Endothelial cell of umbilical vein (primary cell): ENCODE measurements around the gene WTAP. TPM values are rescaled to one million over a fixed set of nuclear protein-coding genes. Genes with fewer than 3 reads are reported as not detected.

ENCODE experiments used
- BruUV-seq: library from RNA; stranded (reverse); fragments of 400-500 nt; replicated peaks from 2 replicates; lab custom pipeline; 2021; lab: Mats Ljungman, UMichigan
- CTCF ChIA-PET: fragments of 300-600, 350-600 bp; sonication (Branson Sonifier 250); formaldehyde crosslinking; loops from one replicate; lab custom pipeline; 2021; ENCODE audit warnings: antibody characterized with exemption, inconsistent platforms; lab: Charles Lee
- POLR2A ChIA-PET: fragments of 300-600, 350-600 bp; sonication (Branson Sonifier 250); formaldehyde crosslinking; loops from one replicate; lab custom pipeline; 2021; ENCODE audit warnings: antibody characterized with exemption, inconsistent platforms; lab: Charles Lee
- DNase-seq: peaks from one replicate; pipeline ENCODE4 v3.0.0-alpha.2; 2011; ENCODE audit warnings: low read depth, low spot score
- FAIRE-seq: peaks from 2 replicates; lab custom pipeline; 2011; peaks lifted over from hg19 to GRCh38; lab: Jason Lieb, UNC
- H2AFZ ChIP-seq: 2 replicates; pipeline ENCODE4 v1.6.0; 2012; ENCODE audit warnings: low read depth, low read length, control low read depth, inconsistent platforms
- H3K27ac ChIP-seq: 2 replicates; pipeline ENCODE4 v1.5.1; 2011; ENCODE audit warnings: low read depth, mild to moderate bottlenecking, control low read depth, low read length, moderate library complexity; ENCODE audit not compliant: insufficient read depth
- H3K27me3 ChIP-seq, 2 experiments: 2 replicates each; pipeline versions ENCODE4 v1.6.0 to v1.6.1; 2011; ENCODE audit warnings: low read length in 2 of 2, mixed read lengths in 1 of 2; ENCODE audit not compliant: control insufficient read depth in 2 of 2, insufficient read depth in 2 of 2
- H3K36me3 ChIP-seq, 2 experiments: 2 replicates in 1 of 2; 3 replicates in 1 of 2; pipeline ENCODE4 v1.5.1; 2011; ENCODE audit warnings: low read length in 2 of 2, mild to moderate bottlenecking in 1 of 2, moderate library complexity in 1 of 2; ENCODE audit not compliant: control insufficient read depth in 2 of 2, insufficient read depth in 2 of 2; ENCODE audit errors: extremely low read depth in 1 of 2
- H3K4me1 ChIP-seq: 3 replicates; pipeline ENCODE4 v1.5.1; 2011; ENCODE audit warnings: mild to moderate bottlenecking, low read length; ENCODE audit not compliant: control insufficient read depth, insufficient read depth; ENCODE audit errors: extremely low read depth
- H3K4me2 ChIP-seq: 2 replicates; pipeline ENCODE4 v1.6.1; 2011; ENCODE audit warnings: low read length, control low read depth, mixed read lengths; ENCODE audit not compliant: insufficient read depth
- H3K4me3 ChIP-seq, 3 experiments: fragments of 200-600 bp in 1 of 3; sonication (generic), shearing (Covaris generic) in 1 of 3; replicated peaks in 1 of 3; 2 replicates each; pipeline ENCODE4 v1.5.1; 2011 to 2016; ENCODE audit warnings: control low read depth in 3 of 3, low read length in 3 of 3, mild to moderate bottlenecking in 2 of 3, inconsistent platforms in 1 of 3, low read depth in 1 of 3, moderate library complexity in 1 of 3; ENCODE audit not compliant: insufficient read depth in 1 of 3
- H3K79me2 ChIP-seq: 2 replicates; pipeline ENCODE4 v1.6.0; 2012; ENCODE audit warnings: low read length, inconsistent platforms; ENCODE audit not compliant: control insufficient read depth, insufficient read depth
- H3K9ac ChIP-seq: replicated peaks from 2 replicates; pipeline ENCODE3; 2011; ENCODE audit warnings: low read length, control low read depth; ENCODE audit not compliant: insufficient read depth; ENCODE audit errors: extremely low read depth
- H3K9me1 ChIP-seq: replicated peaks from 3 replicates; pipeline ENCODE4 v1.6.0; 2011; ENCODE audit warnings: mild to moderate bottlenecking, low read length; ENCODE audit not compliant: control insufficient read depth, insufficient read depth; ENCODE audit errors: extremely low read depth
- H3K9me3 ChIP-seq: replicated peaks from 2 replicates; pipeline ENCODE4 v1.5.1; 2012; ENCODE audit warnings: low read length, inconsistent platforms; ENCODE audit not compliant: control insufficient read depth, insufficient read depth
- H4K20me1 ChIP-seq: replicated peaks from 2 replicates; pipeline ENCODE3; 2011; ENCODE audit warnings: mild to moderate bottlenecking, low read length; ENCODE audit not compliant: control insufficient read depth, insufficient read depth; ENCODE audit errors: extremely low read depth
- FOS ChIP-seq: IDR thresholded peaks from 2 replicates; pipeline ENCODE4 v1.6.1; 2011; ENCODE audit warnings: mild to moderate bottlenecking, low read length, moderate library complexity, borderline replicate concordance; ENCODE audit not compliant: insufficient read depth
- GATA2 ChIP-seq: IDR thresholded peaks from 2 replicates; pipeline ENCODE4 v1.7.0; 2011; ENCODE audit warnings: low read depth, mild to moderate bottlenecking, moderate library complexity, mixed read lengths, low read length; ENCODE audit not compliant: insufficient read length, insufficient read depth
- MYC ChIP-seq: IDR thresholded peaks from one replicate; pipeline ENCODE4 v1.6.1; 2011; ENCODE audit warnings: mild to moderate bottlenecking, low read depth, low read length
- POLR2A ChIP-seq: IDR thresholded peaks from 2 replicates; pipeline ENCODE4 v1.6.1; 2012; ENCODE audit warnings: low read depth, mild to moderate bottlenecking, control low read depth, low read length
- POLR2AphosphoS5 ChIP-seq: IDR thresholded peaks from 2 replicates; pipeline ENCODE4 v1.6.1; 2012; ENCODE audit warnings: low read depth, mild to moderate bottlenecking, control low read depth, low read length, moderate library complexity; ENCODE audit not compliant: insufficient read depth
- dilution Hi-C: fragments of 300-500 bp; cut with MboI; formaldehyde crosslinking; loops from one replicate; pipeline ENCODE4 v1.15.0; 2019; ENCODE audit warnings: low sequenced_read_pairs; ENCODE audit not compliant: extremely low pct_ligation_motif_present
- intact Hi-C: fragments of 100-400 bp; cut with micrococcal nuclease; formaldehyde crosslinking; loops from one replicate; pipeline ENCODE4 v1.10.0; 2022
- polyA plus RNA-seq, 4 experiments: library from polyadenylated mRNA; depleted of rRNA in 3 of 4; stranded (reverse) in 3 of 4; unstranded in 1 of 4; fragments of >200 nt; gene quantifications; 2 replicates each; pipeline versions ENCODE4 v1.2.1 to v1.2.3, GENCODE V29; 2011 to 2012; ENCODE audit warnings: missing spikeins in 1 of 4
- total RNA-seq: library from RNA; stranded (reverse); gene quantifications from 2 replicates; pipeline ENCODE4 v1.2.3, GENCODE V29; 2021
- TF ChIP-seq, protein P1 (sequence below): IDR thresholded peaks from 2 replicates; pipeline ENCODE4 v1.6.1; 2011; ENCODE audit not compliant: insufficient read depth, insufficient read length

Gene WTAP
- total and polyA plus RNA-seq, 2 donors (not counting 3 experiments of a cell fraction or from before 2014, with no cell fraction given) = 21.7 to 81.6 TPM

DNA sequence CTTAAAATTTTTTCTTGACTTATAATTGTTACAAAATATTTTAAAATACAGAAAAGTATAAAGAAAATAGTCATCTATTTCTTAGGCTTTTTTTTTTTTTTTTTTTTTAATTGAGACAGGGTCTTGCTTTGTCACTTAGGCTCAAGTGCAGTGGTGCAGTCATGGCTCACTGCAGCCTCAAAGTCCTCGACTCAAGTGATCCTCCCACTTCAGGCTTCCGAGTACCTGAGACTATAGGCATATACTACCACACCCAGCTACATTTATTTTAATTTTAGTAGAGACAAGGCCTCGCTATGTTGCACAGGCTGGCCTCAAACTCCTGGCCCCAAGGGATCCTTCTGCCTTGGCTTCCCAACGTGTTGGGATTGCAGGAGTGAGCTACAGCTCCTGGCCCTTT lies 29.2 kb downstream of the WTAP start:
- DNase-seq = no peak
- H3K27ac ChIP-seq = no peak overlapping the region
- no peak for FAIRE-seq
- H3K4me1 ChIP-seq = peaks cover 13% of the 10 kb centered on the region
- H3K4me3 ChIP-seq = no peak overlapping the region
- no peak overlapping the region for H2AFZ ChIP-seq
- POLR2A ChIA-PET = interaction anchor here (0.6 kb wide), 1 partner anchor 19 kb away, joined by 3 read pairs; no protein-coding TSS in a partner anchor
- peaks cover 10% of the 10 kb centered on the region for H3K79me2 ChIP-seq
- no peaks in the 10 kb centered on the region for H3K9me1 ChIP-seq
- no peaks in the 10 kb centered on the region for H3K9me3 ChIP-seq
- H3K9ac ChIP-seq = no peak overlapping the region
- CTCF ChIA-PET = interaction anchor here (1.4 kb wide), 1 partner anchor 29 kb away, joined by 3 read pairs; the partner anchor contains the start of gene WTAP
- peaks cover 18 to 22% of the 10 kb centered on the region in 2 experiments for H3K36me3 ChIP-seq
- dilution Hi-C loops (no loop called here), intact Hi-C loops (no loop called here)
- no peaks in the 10 kb centered on the region for H4K20me1 ChIP-seq
- no peaks in the 10 kb centered on the region for H3K27me3 ChIP-seq
- BruUV-seq = no TSS peak
- no peak overlapping the region for H3K4me2 ChIP-seq
- TF ChIP-seq POLR2A (no peak), MYC (no peak), GATA2 (no peak), FOS (no peak), POLR2AphosphoS5 (no peak)
- TF ChIP-seq, protein P1, sequence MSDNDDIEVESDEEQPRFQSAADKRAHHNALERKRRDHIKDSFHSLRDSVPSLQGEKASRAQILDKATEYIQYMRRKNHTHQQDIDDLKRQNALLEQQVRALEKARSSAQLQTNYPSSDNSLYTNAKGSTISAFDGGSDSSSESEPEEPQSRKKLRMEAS = no peak
